IPS-18a (cell line): ENCODE results near the gene SGSM2.
A peak's percentile ranks its signal among the peaks of the same experiment; 100 is the strongest.
"Not testable (repeated sequence)": the region's sequence is repeated elsewhere in the genome, so short reads cannot be mapped to it uniquely, and the experiment has no call there.

Experiments
- H3K27ac ChIP-seq: one replicate; pipeline ENCODE4 v1.5.1; 2013; ENCODE audit warnings: low read length
- H3K27me3 ChIP-seq: one replicate; pipeline ENCODE4 v1.6.1; 2013; ENCODE audit warnings: mild to moderate bottlenecking, low read length; ENCODE audit not compliant: control insufficient read depth, insufficient read depth
- H3K36me3 ChIP-seq: one replicate; pipeline ENCODE4 v1.6.1; 2013; ENCODE audit warnings: low read depth, low read length; ENCODE audit not compliant: control insufficient read depth
- H3K4me1 ChIP-seq: one replicate; pipeline ENCODE4 v1.6.1; 2013; ENCODE audit warnings: low read depth, low read length; ENCODE audit not compliant: control insufficient read depth
- H3K4me3 ChIP-seq: one replicate; pipeline ENCODE4 v1.5.1; 2013; ENCODE audit warnings: low read length
- H3K9ac ChIP-seq: one replicate; pipeline ENCODE4 v1.6.1; 2013; ENCODE audit warnings: mild to moderate bottlenecking, low read length, moderate library complexity
- H3K9me3 ChIP-seq: one replicate; pipeline ENCODE4 v1.6.1; 2013; ENCODE audit warnings: low read depth, low read length; ENCODE audit not compliant: control insufficient read depth

Gene SGSM2

DNA sequence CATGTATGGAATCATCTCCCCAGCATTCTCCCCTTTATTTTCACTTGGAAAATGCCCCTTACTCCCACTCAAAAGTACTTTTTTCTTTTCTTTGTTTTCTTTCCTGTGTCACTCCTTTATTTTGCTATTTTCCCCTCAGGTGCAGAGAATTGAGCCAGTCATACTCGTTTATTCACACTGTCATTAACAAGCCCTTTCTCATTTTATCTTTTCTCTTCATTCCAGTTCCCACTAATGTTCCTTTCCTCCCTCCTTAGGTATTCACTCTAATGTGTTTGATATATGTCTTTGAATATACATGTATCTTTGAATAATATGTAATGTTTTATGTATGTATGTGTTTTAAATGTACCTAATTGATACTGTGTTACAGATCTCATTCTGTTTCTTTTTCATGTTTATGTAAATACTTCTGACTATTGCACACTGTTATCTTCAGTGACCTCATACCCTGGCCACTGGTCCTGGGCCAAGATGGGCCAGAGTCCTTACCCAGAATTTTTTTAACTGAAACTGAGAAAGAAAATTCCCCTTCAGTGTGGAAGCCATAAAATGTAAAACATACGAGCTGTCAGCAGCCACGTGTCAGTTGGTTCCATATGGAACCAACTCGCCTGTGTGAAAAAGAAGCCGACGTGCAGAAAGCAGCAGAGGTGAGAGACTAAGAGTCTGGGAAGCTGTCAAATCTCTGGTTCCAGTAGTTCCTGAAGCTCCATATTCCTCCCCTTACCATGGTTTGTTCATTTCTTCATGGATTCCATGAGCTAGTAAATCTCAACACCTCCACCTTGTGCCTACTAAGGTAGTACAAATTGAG is 27.8 kb upstream of the SGSM2 start:
- no peaks in the 10 kb centered on the region for H3K36me3 ChIP-seq
- H3K9me3 ChIP-seq = no peaks in the 10 kb centered on the region
- no peak overlapping the region for H3K4me3 ChIP-seq
- H3K9ac ChIP-seq = no peak overlapping the region
- no peaks in the 10 kb centered on the region for H3K4me1 ChIP-seq
- H3K27ac ChIP-seq = no peak overlapping the region
- H3K27me3 ChIP-seq = no peaks in the 10 kb centered on the region

DNA sequence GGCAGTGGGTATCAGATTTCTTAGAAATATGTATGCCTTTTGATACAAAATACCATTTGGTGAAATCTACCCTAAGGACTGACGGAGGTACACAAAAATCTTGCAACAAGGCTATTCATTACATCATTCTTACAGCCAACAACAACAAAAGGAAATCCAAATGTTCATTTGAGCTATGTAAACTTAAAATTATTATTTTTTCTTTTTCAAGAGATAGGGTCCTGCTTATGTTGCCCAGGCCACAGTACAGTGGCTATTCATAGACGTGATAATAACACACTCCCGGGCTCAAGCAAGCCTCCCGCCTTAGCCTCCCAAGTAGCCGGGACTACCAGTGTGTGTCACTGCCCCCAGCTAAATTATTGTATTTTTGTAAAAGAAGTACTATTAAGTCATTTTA is 24.6 kb upstream of the SGSM2 start:
- H3K9me3 ChIP-seq = no peaks in the 10 kb centered on the region
- no peak overlapping the region for H3K9ac ChIP-seq
- no peaks in the 10 kb centered on the region for H3K27me3 ChIP-seq

DNA sequence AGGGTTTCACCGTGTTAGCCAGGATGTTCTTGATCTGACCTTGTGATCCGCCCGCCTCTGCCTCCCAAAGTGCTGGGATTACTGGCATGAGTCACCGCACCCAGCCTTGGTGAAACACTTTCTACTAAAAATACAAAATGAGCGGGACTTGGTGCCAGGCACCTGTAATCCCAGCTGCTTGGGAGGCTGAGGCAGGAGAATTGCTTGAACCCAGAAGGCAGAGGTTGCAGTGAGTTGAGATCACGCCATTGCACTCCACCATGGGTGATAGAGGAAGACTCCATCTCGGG is 20.4 kb upstream of the SGSM2 start:
- H3K4me3 ChIP-seq, H3K36me3 ChIP-seq, H3K27me3 ChIP-seq, H3K9me3 ChIP-seq, H3K4me1 ChIP-seq, H3K9ac ChIP-seq, H3K27ac ChIP-seq: not testable (repeated sequence)

More for the DNA sequence above, 24.6 kb upstream of the SGSM2 start:
- no peak overlapping the region for H3K27ac ChIP-seq
- H3K36me3 ChIP-seq = no peaks in the 10 kb centered on the region
- H3K4me1 ChIP-seq = no peaks in the 10 kb centered on the region
- H3K4me3 ChIP-seq = no peak overlapping the region

DNA sequence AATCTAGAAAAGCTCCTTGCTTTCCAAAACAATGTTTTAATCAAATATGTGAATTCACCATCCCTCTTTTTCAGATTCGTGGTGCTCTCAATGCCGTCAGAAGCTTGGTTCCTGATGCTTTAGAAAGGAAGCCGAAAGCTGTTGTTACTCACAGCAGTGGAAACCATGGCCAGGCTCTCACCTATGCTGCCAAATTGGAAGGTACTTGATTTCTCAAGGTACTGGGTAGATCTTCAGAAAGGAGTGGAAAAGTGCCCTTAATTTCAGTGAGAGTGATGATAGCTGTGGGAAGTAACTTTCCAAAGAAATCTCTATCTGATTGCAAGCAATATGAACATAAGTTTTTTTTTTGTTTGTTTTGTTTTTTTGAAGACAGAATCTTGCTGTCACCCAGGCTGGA is 19.5 kb upstream of the SGSM2 start:
- Histone ChIP-seq H3K4me3 (no peak overlapping the region), H3K27ac (no peak overlapping the region), H3K4me1 (no peaks in the 10 kb centered on the region), H3K9me3 (no peaks in the 10 kb centered on the region), H3K9ac (no peak overlapping the region), H3K36me3 (peaks cover 1% of the 10 kb centered on the region), H3K27me3 (no peaks in the 10 kb centered on the region)

DNA sequence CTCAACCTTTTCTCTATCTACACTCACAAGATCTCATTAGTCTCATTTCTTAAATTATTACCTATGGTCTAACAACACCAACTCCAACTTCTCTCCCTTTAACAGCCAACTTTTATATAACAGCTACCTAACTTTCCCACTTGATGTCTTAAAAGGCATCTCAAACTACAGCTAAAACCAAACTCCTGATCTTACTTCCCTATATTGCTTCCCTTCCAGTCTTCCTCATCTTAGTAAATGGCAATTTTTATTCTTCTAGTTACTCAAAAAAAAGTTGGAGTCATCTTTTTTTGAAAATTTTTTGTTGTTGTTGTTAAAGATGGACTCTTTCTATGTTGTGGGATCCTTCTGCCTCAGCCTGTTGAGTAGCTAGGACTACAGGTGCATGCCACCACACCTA is 18.2 kb upstream of the SGSM2 start:
- Histone ChIP-seq H3K9me3 (no peaks in the 10 kb centered on the region), H3K27ac (no peak overlapping the region), H3K4me1 (no peaks in the 10 kb centered on the region), H3K9ac (no peak overlapping the region), H3K36me3 (peaks cover 14% of the 10 kb centered on the region), H3K4me3 (no peak overlapping the region), H3K27me3 (no peaks in the 10 kb centered on the region)

DNA sequence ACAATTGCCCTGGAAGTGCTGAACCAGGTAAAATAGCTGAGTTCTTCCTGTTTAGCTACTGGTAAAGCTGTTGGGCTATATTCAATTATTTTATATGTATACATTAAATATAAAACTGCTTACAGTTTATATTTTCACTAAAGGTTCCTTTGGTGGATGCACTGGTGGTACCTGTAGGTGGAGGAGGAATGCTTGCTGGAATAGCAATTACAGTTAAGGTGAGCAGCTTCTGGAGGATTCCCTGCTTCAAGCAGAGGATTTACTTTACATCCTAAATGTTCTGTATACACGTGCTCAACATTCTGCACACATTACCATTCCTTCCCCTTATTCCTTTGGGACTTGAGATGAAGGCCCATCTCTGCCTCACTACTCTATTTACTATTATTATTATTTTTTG is 15.9 kb upstream of the SGSM2 start:
- Histone ChIP-seq H3K9me3 (no peaks in the 10 kb centered on the region), H3K36me3 (peaks cover 33% of the 10 kb centered on the region), H3K9ac (no peak overlapping the region), H3K4me3 (no peak overlapping the region), H3K27ac (no peak overlapping the region), H3K4me1 (no peaks in the 10 kb centered on the region), H3K27me3 (no peaks in the 10 kb centered on the region)

DNA sequence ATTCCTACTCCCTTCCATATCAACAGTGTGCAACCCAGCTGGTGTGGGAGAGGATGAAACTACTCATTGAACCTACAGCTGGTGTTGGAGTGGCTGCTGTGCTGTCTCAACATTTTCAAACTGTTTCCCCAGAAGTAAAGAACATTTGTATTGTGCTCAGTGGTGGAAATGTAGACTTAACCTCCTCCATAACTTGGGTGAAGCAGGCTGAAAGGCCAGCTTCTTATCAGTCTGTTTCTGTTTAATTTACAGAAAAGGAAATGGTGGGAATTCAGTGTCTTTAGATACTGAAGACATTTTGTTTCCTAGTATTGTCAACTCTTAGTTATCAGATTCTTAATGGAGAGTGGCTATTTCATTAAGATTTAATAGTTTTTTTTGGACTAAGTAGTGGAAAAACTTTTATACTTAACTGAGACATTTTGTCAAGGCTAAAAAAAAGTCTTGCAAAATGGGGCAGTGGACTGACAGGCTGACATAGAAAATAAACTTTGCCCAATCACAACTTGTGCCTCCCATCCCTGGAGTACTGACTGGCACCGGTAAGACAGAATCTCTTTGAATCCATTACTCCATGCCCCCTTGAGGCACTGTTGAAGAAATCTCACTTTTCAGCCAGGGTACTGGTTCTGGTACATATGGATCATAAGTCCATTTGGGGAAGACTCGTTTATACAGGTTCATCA is 13.5 kb upstream of the SGSM2 start:
- Histone ChIP-seq H3K36me3 (peaks cover 51% of the 10 kb centered on the region), H3K9me3 (no peaks in the 10 kb centered on the region), H3K9ac (no peak overlapping the region), H3K27ac (no peak overlapping the region), H3K4me1 (no peaks in the 10 kb centered on the region), H3K27me3 (no peaks in the 10 kb centered on the region), H3K4me3 (no peak overlapping the region)

DNA sequence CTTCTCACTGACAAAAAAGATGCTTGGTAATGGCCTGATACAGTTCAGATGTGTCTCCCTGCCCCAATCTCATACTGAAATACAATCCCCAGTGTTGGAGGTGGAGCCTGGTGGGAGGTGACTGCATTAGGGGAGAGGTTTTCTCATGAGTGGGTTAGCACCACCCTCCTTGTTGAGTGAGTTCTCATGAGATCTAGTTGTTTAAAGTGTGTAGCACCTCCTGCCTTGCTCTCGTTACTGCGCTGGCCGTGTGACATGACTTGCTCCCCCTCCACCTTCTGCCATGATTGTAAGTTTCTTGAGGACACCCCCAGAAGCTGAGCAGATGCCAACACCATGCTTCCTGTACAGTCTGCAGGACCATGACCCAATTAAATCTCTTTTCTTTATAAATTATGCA is 6.0 kb upstream of the SGSM2 start:
- Histone ChIP-seq H3K27me3 (no peaks in the 10 kb centered on the region), H3K4me1 (peaks cover 14% of the 10 kb centered on the region), H3K9ac (no peak overlapping the region), H3K9me3 (no peaks in the 10 kb centered on the region), H3K36me3 (peaks cover 81% of the 10 kb centered on the region), H3K27ac (no peak overlapping the region), H3K4me3 (no peak overlapping the region)

DNA sequence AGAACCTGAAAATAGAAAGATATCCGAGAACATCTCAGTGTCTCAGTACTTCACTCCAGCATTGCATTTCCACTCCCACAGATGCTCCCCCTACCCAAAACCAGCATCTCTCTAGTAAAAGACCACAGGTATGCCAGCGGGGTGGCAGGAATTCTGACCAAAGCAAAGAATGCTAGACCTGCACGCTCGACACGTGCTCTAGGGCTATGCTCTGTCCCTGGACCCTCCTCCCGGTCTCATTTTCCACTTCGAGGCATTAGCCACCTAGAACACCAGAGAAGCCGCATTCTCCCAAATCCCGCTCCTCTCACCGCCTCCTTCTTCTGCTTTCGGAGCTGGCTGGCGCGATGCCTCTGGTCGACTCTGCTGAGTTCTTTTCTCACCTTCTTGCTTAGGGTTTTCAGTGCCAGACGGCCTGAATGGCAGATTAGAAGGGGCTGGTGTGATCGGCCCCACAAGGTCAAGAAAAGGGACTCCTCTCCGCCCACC is 1.5 kb upstream of the SGSM2 start:
- Histone ChIP-seq H3K4me3 (peak overlapping the region; percentile 93), H3K9me3 (no peaks in the 10 kb centered on the region), H3K27me3 (no peaks in the 10 kb centered on the region), H3K27ac (peak overlapping the region; percentile 54), H3K9ac (peak overlapping the region; percentile 93), H3K36me3 (peaks cover 43% of the 10 kb centered on the region), H3K4me1 (peaks cover 18% of the 10 kb centered on the region)

DNA sequence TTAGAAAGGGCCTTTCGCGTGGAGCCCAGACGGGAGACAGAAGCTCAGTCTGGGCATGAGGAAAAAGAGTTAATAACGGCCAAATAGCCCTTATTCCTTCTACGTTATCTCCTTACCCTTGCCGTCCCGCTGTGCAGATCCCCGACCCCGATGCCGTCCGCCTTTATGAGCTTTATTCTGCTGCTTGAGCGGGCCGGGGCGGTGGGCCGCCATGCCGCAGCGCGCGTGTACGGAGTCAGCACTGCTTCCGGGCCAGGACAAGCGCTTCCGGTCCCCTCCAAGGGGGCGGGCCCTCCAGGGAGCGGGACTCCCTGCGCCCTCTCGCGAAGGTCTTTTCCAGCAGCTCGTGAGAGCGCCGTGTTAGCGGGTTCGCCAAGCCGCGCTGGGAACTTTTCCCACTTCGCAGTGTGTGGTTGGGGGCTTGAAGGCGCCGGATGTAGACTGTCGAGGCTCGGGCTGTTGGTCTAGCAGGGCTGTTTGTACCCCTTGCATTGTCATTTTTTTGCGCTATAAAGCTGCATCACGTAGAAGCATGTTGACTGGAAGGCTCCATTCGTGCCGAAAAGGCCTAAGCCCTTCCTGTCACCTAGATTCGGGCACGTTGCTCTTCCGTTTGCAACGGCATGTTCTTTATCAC is 968 bp upstream of the SGSM2 start, which contains the start of gene TSR1:
Gene TSR1 (minus strand): TSS at position 243 of the 637 bp plus-strand sequence. CDS start 30 bp downstream, at position 213.
- no peaks in the 10 kb centered on the region for H3K27me3 ChIP-seq
- H3K9ac ChIP-seq = peak within 1 kb of the TSS; percentile 93
- no peaks in the 10 kb centered on the region for H3K9me3 ChIP-seq
- H3K4me3 ChIP-seq = peak within 1 kb of the TSS; percentile 93
- peaks cover 18% of the 10 kb centered on the region for H3K4me1 ChIP-seq
- peak within 1 kb of the TSS; percentile 54 for H3K27ac ChIP-seq
- H3K36me3 ChIP-seq = peaks cover 37% of the 10 kb centered on the region

DNA sequence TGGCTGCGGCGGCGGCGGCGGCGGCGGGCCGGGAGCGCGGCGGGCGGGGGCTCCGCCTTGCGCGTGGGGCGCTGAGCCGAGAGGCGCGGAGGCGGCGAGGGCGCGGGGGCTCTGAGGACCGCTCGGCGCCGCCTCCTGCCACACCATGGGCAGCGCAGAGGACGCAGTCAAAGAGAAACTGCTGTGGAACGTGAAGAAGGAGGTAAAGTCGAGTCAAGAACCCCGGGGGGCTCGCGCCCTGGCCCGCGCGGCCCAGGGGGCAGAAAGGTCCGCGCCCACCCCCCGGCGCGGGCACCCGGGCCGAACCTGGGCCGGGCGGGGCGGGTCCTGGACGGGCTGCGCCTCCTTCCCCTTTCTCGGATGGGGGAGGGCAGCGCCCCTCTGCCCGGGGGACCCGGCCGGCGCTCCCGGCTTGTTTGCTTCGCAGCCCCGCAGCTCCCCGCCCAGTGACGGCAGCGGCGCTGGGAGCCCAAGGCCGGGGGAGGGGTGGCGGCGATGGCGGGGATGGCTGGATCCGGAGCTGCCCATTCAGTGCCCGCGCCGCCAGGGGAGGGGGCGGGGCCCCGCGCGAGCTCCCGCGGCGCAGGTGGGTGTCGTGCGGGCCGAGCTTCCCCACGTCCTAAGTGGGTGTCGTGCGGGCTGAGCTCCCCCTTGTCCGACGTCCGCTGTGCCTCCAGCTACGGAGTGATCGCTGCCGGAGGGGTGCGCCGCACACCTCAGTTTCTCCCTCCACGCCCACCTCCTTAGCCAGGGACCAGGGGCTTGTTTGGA is 428 bp downstream of the SGSM2 start:
- Histone ChIP-seq H3K4me3 (peak overlapping the region; percentile 68), H3K36me3 (peaks cover 29% of the 10 kb centered on the region), H3K9ac (peak overlapping the region; percentile 37), H3K27ac (no peak overlapping the region), H3K4me1 (peaks cover 18% of the 10 kb centered on the region), H3K9me3 (no peaks in the 10 kb centered on the region), H3K27me3 (no peaks in the 10 kb centered on the region)
